Measurements from ENCODE around the gene PHRF1. TPM values are rescaled to one million over a fixed set of nuclear protein-coding genes. Genes with fewer than 3 reads are reported as not detected.

The PHRF1 gene
- total and polyA plus RNA-seq, 2 of the 4 experiments (the other 2 are of a cell fraction), result 10.9 to 17.5 TPM

DNA sequence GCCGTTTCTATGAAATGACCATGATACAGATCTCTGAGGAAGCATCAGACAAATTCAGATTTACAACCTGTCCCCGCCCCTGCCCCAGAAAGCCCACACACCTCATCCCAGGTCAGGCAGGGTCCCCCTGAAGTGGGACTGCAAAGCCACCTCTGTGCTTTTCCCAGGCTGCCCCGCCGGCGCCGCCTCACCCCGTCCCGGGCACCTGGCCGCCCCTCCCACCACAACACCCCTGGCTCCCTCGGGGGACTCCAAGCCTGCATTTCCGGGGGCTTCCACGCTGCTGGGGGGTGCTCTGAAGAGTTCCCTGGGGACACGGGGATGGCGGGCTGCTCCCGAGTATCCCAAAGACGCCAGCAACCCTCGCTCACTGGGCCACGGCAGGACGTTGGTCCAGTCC lies 84.0 kb downstream of the PHRF1 start:
- H2BK120ac ChIP-seq (ENCODE audit: low read depth, low read length), result no peak overlapping the region
- no TSS peak for BruUV-seq (replicated peaks)
- H4K91ac ChIP-seq (ENCODE audit: insufficient read depth, low read depth, low read length), result no peak overlapping the region
- no peak overlapping the region for H3K4ac ChIP-seq (ENCODE audit: low read depth, low read length)
- intact Hi-C loops (cut with micrococcal nuclease), result no loop called here
- peaks cover 8% of the 10 kb centered on the region for H4K20me1 ChIP-seq (ENCODE audit: insufficient read depth, low read length)
- CTCF ChIA-PET, result no interaction called here
- no peaks in the 10 kb centered on the region for H3K27me3 ChIP-seq (ENCODE audit: control insufficient read depth, insufficient read depth, low read length)
- H3K27ac ChIP-seq (ENCODE audit: insufficient read depth, low read length), result no peak overlapping the region
- peaks cover 12 to 15% of the 10 kb centered on the region in 2 experiments; a peak in 2 of 4 replicates for H3K79me1 ChIP-seq (ENCODE audit: low read depth in 1 of 2, low read length in 2 of 2)
- no peak overlapping the region for H2BK20ac ChIP-seq (ENCODE audit: low read depth, low read length)
- no peak overlapping the region for H3K14ac ChIP-seq (replicated peaks; ENCODE audit: low read depth, low read length)
- H2AFZ ChIP-seq (replicated peaks; ENCODE audit: low read length, poor library complexity), result no peak overlapping the region
- H2AK9ac ChIP-seq (replicated peaks; ENCODE audit: low read depth, low read length, poor library complexity), result no peak overlapping the region
- no peak overlapping the region for H3K9ac ChIP-seq (ENCODE audit: low read depth, low read length)
- H4K8ac ChIP-seq (ENCODE audit: low read depth in 2 of 2, low read length in 2 of 2), result no peak overlapping the region
- H2BK15ac ChIP-seq (ENCODE audit: low read depth, low read length), result no peak overlapping the region
- H3K18ac ChIP-seq (ENCODE audit: low read depth, low read length), result no peak overlapping the region
- no peaks in the 10 kb centered on the region for H3K4me1 ChIP-seq (ENCODE audit: control insufficient read depth, insufficient read depth, low read length)
- POLR2A ChIA-PET (ENCODE audit: unreplicated experiment), result no interaction called here
- no peak overlapping the region for H2AK5ac ChIP-seq (ENCODE audit: low read depth, low read length)
- WGBS, 2 experiments (ENCODE audit: extremely low coverage in 2 of 2, insufficient read length in 1 of 2), result 91% methylated on average over 14 of the region's 19 CpGs; no CpG with 5 or more reads in 1 of the 2 experiments
- no peak overlapping the region for H3K4me2 ChIP-seq (ENCODE audit: low read depth, low read length)
- H3K56ac ChIP-seq (ENCODE audit: extremely low read depth, insufficient read depth, low read length), result no peak overlapping the region
- no peak overlapping the region for H4K5ac ChIP-seq (ENCODE audit: low read depth, low read length)
- dilution Hi-C loops (cut with HindIII; ENCODE audit: low sequenced_read_pairs, unreplicated experiment), result no loop called here
- in situ Hi-C loops (cut with MboI; ENCODE audit: low sequenced_read_pairs), result loop anchor here (5.0 kb wide), 1 partner anchor 77 kb away; no protein-coding TSS in a partner anchor
- TF ChIP-seq RFX5 (IDR thresholded peaks at IDR 0.05; ENCODE audit: low read depth, low read length), result no peak
- no peak for TF ChIP-seq MAZ (IDR thresholded peaks at IDR 0.05; ENCODE audit: borderline replicate concordance, low read depth, low read length)
- TF ChIP-seq RCOR1 (IDR thresholded peaks at IDR 0.05; ENCODE audit: insufficient replicate concordance, low read length), result no peak
- no peak for TF ChIP-seq MAFK (IDR thresholded peaks at IDR 0.05; ENCODE audit: low read depth, low read length)
- TF ChIP-seq, protein P1, sequence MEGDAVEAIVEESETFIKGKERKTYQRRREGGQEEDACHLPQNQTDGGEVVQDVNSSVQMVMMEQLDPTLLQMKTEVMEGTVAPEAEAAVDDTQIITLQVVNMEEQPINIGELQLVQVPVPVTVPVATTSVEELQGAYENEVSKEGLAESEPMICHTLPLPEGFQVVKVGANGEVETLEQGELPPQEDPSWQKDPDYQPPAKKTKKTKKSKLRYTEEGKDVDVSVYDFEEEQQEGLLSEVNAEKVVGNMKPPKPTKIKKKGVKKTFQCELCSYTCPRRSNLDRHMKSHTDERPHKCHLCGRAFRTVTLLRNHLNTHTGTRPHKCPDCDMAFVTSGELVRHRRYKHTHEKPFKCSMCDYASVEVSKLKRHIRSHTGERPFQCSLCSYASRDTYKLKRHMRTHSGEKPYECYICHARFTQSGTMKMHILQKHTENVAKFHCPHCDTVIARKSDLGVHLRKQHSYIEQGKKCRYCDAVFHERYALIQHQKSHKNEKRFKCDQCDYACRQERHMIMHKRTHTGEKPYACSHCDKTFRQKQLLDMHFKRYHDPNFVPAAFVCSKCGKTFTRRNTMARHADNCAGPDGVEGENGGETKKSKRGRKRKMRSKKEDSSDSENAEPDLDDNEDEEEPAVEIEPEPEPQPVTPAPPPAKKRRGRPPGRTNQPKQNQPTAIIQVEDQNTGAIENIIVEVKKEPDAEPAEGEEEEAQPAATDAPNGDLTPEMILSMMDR (conservative IDR thresholded peaks at IDR 0.05; ENCODE audit: low read depth, low read length), result no peak
- TF ChIP-seq NFE2L2 (IDR thresholded peaks at IDR 0.05; ENCODE audit: low read depth, low read length), result no peak
- no peak for TF ChIP-seq MXI1 (IDR thresholded peaks at IDR 0.05; ENCODE audit: borderline replicate concordance, low read depth, low read length)
- TF ChIP-seq, protein P2, sequence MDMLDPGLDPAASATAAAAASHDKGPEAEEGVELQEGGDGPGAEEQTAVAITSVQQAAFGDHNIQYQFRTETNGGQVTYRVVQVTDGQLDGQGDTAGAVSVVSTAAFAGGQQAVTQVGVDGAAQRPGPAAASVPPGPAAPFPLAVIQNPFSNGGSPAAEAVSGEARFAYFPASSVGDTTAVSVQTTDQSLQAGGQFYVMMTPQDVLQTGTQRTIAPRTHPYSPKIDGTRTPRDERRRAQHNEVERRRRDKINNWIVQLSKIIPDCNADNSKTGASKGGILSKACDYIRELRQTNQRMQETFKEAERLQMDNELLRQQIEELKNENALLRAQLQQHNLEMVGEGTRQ (IDR thresholded peaks at IDR 0.05; ENCODE audit: low read depth, low read length), result no peak
- no peak overlapping the region for H3K23ac ChIP-seq (ENCODE audit: low read depth, low read length)
- peaks cover 24% of the 10 kb centered on the region for H3K36me3 ChIP-seq (ENCODE audit: control insufficient read depth, insufficient read depth, low read length)
- ATAC-seq (ENCODE audit: low read depth) (no peak), DNase-seq (no peak)
- H2BK5ac ChIP-seq (ENCODE audit: low read depth, low read length, poor library complexity, severe bottlenecking), result no peak overlapping the region
- H3K9me1 ChIP-seq (ENCODE audit: insufficient read depth, low read length), result no peaks in the 10 kb centered on the region
- no peak overlapping the region for H3K4me3 ChIP-seq (ENCODE audit: insufficient read depth, low read depth, low read length)
- H3K9me3 ChIP-seq (ENCODE audit: control insufficient read depth, insufficient read depth, low read length), result no peaks in the 10 kb centered on the region

All from IMR-90 (cell line).